ENCODE results near the gene FAM32A.

The FAM32A gene

GRCh38 chr19:16225279-16226183 lies 40.3 kb downstream of the FAM32A start:
- no peak for DNase-seq (ENCODE audit: low read depth)

- no peak for DNase-seq (ENCODE audit: low read depth)
These were observed 41.0 kb downstream of the FAM32A start for GRCh38 chr19:16226184-16226591.

- no peak for DNase-seq (ENCODE audit: low read depth)
These were observed 41.9 kb downstream of the FAM32A start for GRCh38 chr19:16226878-16227836.

- no peak for DNase-seq (ENCODE audit: low read depth)
These were observed 42.8 kb downstream of the FAM32A start for GRCh38 chr19:16227837-16228636.

GRCh38 chr19:16228637-16229321 lies 43.6 kb downstream of the FAM32A start:
- DNase-seq (ENCODE audit: low read depth), result no peak

- DNase-seq (ENCODE audit: low read depth), result no peak
These were observed 44.1 kb downstream of the FAM32A start for GRCh38 chr19:16229322-16229641.

- DNase-seq (ENCODE audit: low read depth), result no peak
These were observed 46.9 kb downstream of the FAM32A start for GRCh38 chr19:16232127-16232526.

- no peak for DNase-seq (ENCODE audit: low read depth)
These were observed 47.4 kb downstream of the FAM32A start for GRCh38 chr19:16232568-16232967.

GRCh38 chr19:16233081-16233776 lies 48.0 kb downstream of the FAM32A start:
- no peak for DNase-seq (ENCODE audit: low read depth)

GRCh38 chr19:16233836-16234551 lies 48.8 kb downstream of the FAM32A start:
- no peak for DNase-seq (ENCODE audit: low read depth)

GRCh38 chr19:16234552-16235445 lies 49.6 kb downstream of the FAM32A start:
- no peak for DNase-seq (ENCODE audit: low read depth)

- no peak for DNase-seq (ENCODE audit: low read depth)
These were observed 50.8 kb downstream of the FAM32A start for GRCh38 chr19:16235811-16236652.

All from T follicular helper cell (primary cell).